ENCODE measurements around the gene BMPER. TPM values are rescaled to one million over a fixed set of nuclear protein-coding genes. Genes with fewer than 3 reads are reported as not detected.
A peak's percentile ranks its signal among the peaks of the same experiment; 100 is the strongest.
"Not testable (repeated sequence)": the region's sequence is repeated elsewhere in the genome, so short reads cannot be mapped to it uniquely, and the experiment has no call there.

BMPER gene
- total RNA-seq, 1 experiment from 2014 or later: not detected

DNA sequence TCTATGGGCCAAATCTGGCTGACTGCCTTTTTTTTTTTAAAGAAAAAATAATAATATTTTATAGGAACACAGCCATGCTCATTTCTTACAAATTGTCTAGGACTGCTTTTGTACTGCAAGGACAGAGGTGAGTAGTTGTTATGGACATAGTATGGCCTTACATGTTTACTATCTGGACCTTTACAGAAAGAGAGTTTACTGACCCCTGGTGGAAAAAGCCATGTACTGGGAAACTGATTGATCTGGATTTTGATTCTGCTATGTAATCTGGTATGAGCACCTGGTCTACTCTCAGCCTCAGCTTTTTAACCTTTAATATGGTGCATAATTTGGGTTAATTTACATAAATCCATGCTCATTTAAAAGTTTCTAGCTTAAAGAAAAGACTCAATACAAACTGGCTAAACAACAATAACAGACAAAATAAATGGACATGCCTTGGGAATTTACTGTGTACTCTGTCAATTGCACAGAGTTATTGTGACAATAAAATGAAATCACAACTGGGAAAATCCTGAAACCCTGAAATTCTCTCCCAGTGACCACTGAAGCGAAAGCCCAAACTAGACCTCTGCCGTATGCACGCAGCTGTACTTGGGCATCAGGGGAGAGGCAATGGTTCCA, 260.7 kb downstream of the BMPER start:
- peaks cover 36% of the 10 kb centered on the region for H3K9me3 Mint-ChIP-seq (ENCODE audit: unreplicated experiment)
- intact Hi-C loops (cut with micrococcal nuclease; ENCODE audit: unreplicated experiment): loop anchor here (1.0 kb wide), 2 partner anchors 32 to 75 kb away; no protein-coding TSS in a partner anchor
- Histone ChIP-seq H3K36me3 (ENCODE audit: control insufficient read depth, insufficient read depth, low read length) (no peaks in the 10 kb centered on the region), H3K9me3 (no peaks in the 10 kb centered on the region), H3K4me3 (ENCODE audit: low read depth, low read length) (no peak overlapping the region), H3K27me3 (replicated peaks; ENCODE audit: control insufficient read depth, insufficient read depth, low read length) (no peaks in the 10 kb centered on the region; the same call in 1 of the 2 replicates), H3K4me1 (no peaks in the 10 kb centered on the region)
- H3K27me3 Mint-ChIP-seq (ENCODE audit: insufficient read depth, unreplicated experiment): no peaks in the 10 kb centered on the region
- POLR2A ChIA-PET: no interaction called here
- no peak overlapping the region for H3K27ac Mint-ChIP-seq (ENCODE audit: unreplicated experiment)
- H3K4me3 Mint-ChIP-seq (ENCODE audit: unreplicated experiment): no peak overlapping the region
- CTCF ChIA-PET: no interaction called here
- DNase-seq: peak in 1 of 2 experiments; percentile 31
- no TSS peak for BruUV-seq (replicated peaks)
- no peaks in the 10 kb centered on the region for H3K36me3 Mint-ChIP-seq (ENCODE audit: insufficient read depth, unreplicated experiment)
- no peaks in the 10 kb centered on the region for H3K4me1 Mint-ChIP-seq (ENCODE audit: low read depth, unreplicated experiment)
- TF ChIP-seq, protein P1, sequence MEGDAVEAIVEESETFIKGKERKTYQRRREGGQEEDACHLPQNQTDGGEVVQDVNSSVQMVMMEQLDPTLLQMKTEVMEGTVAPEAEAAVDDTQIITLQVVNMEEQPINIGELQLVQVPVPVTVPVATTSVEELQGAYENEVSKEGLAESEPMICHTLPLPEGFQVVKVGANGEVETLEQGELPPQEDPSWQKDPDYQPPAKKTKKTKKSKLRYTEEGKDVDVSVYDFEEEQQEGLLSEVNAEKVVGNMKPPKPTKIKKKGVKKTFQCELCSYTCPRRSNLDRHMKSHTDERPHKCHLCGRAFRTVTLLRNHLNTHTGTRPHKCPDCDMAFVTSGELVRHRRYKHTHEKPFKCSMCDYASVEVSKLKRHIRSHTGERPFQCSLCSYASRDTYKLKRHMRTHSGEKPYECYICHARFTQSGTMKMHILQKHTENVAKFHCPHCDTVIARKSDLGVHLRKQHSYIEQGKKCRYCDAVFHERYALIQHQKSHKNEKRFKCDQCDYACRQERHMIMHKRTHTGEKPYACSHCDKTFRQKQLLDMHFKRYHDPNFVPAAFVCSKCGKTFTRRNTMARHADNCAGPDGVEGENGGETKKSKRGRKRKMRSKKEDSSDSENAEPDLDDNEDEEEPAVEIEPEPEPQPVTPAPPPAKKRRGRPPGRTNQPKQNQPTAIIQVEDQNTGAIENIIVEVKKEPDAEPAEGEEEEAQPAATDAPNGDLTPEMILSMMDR (IDR thresholded peaks at IDR 0.05; ENCODE audit: insufficient read depth in 1 of 2, low read depth in 1 of 2, low read length in 1 of 2, severe bottlenecking in 1 of 2, unreplicated experiment in 1 of 2): peak; percentile 25 to 34

DNA sequence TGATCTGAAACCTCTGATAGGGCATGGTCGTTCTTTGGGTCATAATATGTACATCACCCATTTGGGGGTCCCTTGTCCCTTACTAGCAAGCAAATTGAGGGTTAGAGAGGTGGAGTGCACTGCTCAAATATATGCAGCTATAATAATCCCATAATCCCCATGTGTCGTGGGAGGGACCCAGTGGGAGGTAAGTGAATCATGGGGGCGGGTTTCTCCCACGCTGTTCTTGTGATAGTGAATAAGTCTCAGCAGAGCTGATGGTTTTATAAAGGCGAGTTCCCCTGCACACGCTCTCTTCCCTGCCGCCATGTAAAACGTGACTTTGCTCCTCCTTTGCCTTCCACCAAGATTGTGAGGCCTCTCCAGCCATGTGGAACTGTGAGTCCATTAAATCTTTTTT, 262.7 kb downstream of the BMPER start:
- no peaks in the 10 kb centered on the region for H3K36me3 Mint-ChIP-seq (ENCODE audit: insufficient read depth, unreplicated experiment)
- no peak overlapping the region for H3K4me3 Mint-ChIP-seq (ENCODE audit: unreplicated experiment)
- POLR2A ChIA-PET: no interaction called here
- H3K27ac Mint-ChIP-seq (ENCODE audit: unreplicated experiment): no peak overlapping the region
- Histone ChIP-seq H3K4me3 (ENCODE audit: low read depth, low read length) (no peak overlapping the region), H3K4me1 (no peaks in the 10 kb centered on the region), H3K9me3 (no peaks in the 10 kb centered on the region), H3K27me3 (replicated peaks; ENCODE audit: control insufficient read depth, insufficient read depth, low read length) (no peaks in the 10 kb centered on the region; the same call in 1 of the 2 replicates), H3K36me3 (ENCODE audit: control insufficient read depth, insufficient read depth, low read length) (no peaks in the 10 kb centered on the region)
- H3K4me1 Mint-ChIP-seq (ENCODE audit: low read depth, unreplicated experiment): no peaks in the 10 kb centered on the region
- CTCF ChIA-PET: no interaction called here
- TF ChIP-seq, protein P1 (IDR thresholded peaks at IDR 0.05; ENCODE audit: insufficient read depth in 1 of 2, low read depth in 1 of 2, low read length in 1 of 2, severe bottlenecking in 1 of 2, unreplicated experiment in 1 of 2): no peak
- DNase-seq: no peak
- no peaks in the 10 kb centered on the region for H3K27me3 Mint-ChIP-seq (ENCODE audit: insufficient read depth, unreplicated experiment)
- H3K9me3 Mint-ChIP-seq (ENCODE audit: unreplicated experiment): peaks cover 43% of the 10 kb centered on the region
- intact Hi-C loops (cut with micrococcal nuclease; ENCODE audit: unreplicated experiment): no loop called here
- BruUV-seq (replicated peaks): no TSS peak

DNA sequence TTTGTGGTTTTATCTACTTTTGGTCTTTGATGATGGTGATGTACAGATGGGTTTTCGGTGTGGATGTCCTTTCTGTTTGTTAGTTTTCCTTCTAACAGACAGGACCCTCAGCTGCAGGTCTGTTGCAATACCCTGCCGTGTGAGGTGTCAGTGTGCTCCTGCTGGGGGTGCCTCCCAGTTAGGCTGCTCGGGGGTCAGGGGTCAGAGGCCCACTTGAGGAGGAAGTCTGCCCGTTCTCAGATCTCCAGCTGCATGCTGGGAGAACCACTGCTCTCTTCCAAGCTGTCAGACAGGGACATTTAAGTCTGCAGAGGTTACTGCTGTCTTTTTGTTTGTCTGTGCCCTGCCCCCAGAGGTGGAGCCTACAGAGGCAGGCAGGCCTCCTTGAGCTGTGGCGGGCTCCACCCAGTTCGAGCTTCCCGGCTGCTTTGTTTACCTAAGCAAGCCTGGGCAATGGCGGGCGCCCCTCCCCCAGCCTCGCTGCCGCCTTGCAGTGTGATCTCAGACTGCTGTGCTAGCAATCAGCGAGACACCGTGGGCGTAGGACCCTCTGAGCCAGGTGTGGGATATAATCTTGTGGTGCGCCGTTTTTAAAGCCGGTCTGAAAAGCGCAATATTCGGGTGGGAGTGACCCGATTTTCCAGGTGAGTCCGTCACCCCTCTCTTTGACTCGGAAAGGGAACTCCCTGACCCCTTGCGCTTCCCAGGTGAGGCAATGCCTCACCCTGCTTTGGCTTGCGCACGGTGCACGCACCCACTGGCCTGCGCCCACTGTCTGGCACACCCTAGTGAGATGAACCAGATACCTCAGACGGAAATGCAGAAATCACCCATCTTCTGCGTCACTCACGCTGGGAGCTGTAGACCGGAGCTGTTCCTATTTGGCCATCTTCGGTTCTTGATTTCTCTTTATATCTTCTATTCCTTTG, 269.6 kb downstream of the BMPER start:
- peak overlapping the region; percentile 51 for H3K4me3 ChIP-seq (ENCODE audit: low read depth, low read length)
- H3K36me3 ChIP-seq (ENCODE audit: control insufficient read depth, insufficient read depth, low read length); H3K36me3 Mint-ChIP-seq (ENCODE audit: insufficient read depth, unreplicated experiment); POLR2A ChIA-PET; H3K27me3 ChIP-seq (replicated peaks; ENCODE audit: control insufficient read depth, insufficient read depth, low read length); H3K9me3 ChIP-seq; intact Hi-C loops (cut with micrococcal nuclease; ENCODE audit: unreplicated experiment); H3K9me3 Mint-ChIP-seq (ENCODE audit: unreplicated experiment); BruUV-seq (replicated peaks); H3K4me1 Mint-ChIP-seq (ENCODE audit: low read depth, unreplicated experiment); CTCF ChIA-PET; H3K27me3 Mint-ChIP-seq (ENCODE audit: insufficient read depth, unreplicated experiment); H3K4me1 ChIP-seq: not testable (repeated sequence)
- H3K27ac Mint-ChIP-seq (ENCODE audit: unreplicated experiment): peak overlapping the region; percentile 99
- peak; percentile 62 to 69 for DNase-seq
- peak overlapping the region; percentile 97 for H3K4me3 Mint-ChIP-seq (ENCODE audit: unreplicated experiment)
